Endometrium (tissue), 2 donors: ENCODE results near the gene CEP85L.
A peak's percentile ranks its signal among the peaks of the same experiment; 100 is the strongest.

Source experiments
- FAIRE-seq: peaks from 2 replicates; lab custom pipeline; 2012; peaks lifted over from hg19 to GRCh38; lab: Jason Lieb, UNC
- donor health status: control.
- donor health status: control.

Gene CEP85L

GRCh38 chr6:118620202-118620601, 31.2 kb downstream of the CEP85L start:
- FAIRE-seq, result no peak

- no peak for FAIRE-seq
Measured at GRCh38 chr6:118618676-118619377, 32.6 kb downstream of the CEP85L start.

DNA sequence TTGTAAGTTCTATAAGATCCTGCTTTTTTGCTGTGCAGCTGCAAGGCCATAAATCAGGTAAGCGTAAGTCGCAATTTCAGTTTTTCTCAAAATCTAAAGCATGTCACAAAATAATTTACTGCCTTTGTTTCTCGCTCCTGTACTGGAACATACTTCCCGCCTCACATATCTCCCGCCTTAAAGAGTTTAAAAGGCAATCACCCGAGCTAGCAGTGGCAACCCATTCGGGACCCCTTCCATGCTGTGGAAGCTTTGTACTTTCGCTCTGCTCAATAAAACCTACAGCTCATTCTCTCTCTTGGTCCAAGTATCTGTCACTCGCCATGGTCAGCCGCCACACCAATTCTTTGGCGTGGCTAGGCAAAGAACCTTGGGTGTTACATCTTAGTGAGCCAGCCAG, 34.0 kb downstream of the CEP85L start:
- FAIRE-seq, result no peak

- FAIRE-seq, result no peak
Measured at GRCh38 chr6:118611334-118611733, 40.1 kb downstream of the CEP85L start.

DNA sequence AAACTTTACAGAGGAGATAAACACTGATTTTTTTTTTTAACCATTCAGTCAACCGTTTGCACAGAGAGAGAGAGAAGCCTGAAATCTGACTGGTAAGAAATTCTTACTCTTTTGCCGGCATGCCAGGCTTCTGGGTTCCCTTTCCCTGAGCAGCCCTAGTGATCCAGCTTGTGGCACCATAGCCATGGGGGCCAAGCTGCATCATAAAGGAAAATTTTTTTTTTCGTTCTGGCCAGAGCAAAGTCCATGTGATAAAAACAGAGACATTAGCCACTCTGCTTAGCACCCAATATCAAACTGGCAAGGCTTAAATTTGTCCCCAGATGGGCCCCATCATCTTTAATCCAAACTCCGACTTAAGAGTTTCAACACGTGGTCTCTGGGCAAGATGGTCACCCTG, 44.5 kb downstream of the CEP85L start:
- no peak for FAIRE-seq

DNA sequence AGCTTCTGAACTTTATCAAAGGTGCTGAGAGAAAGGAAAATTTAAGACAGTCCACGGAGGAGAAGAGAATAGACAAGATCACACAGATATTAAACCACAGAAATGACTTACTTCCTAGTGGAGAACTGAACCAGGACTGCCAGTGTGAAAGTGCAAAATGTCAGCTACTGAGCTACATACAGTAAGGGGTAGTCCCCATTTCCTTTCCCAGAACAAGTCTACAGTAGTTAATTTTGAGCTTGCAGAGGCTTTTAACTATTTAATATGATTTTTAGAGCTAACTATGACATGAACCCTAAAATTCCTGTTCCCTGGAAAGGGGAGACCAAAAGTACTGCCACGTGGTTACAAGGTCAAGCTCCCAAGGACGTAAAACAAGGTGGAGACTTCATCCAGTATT, 45.1 kb downstream of the CEP85L start:
- FAIRE-seq, result no peak

GRCh38 chr6:118603372-118603771, 48.0 kb downstream of the CEP85L start:
- FAIRE-seq, result no peak

- no peak for FAIRE-seq
Measured at GRCh38 chr6:118602300-118602699, 49.1 kb downstream of the CEP85L start.

DNA sequence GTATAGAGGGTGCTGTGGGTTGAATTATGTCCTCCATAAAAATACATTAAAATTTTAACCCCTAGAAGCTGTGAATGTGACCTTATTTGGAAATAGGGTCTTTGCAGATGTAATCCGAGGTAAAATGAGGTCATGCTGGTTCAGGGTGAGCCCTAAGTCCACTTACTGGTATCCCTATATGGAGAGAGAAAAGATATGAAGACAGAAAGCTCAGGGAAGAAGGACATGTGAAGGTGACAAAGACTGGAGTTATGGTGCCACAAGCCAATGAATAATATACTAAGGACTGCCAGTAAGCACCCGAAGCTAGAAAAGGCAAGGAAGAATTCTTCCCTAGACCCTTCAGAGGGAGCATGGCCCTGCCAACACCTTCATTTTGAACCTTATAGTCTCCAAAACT, 53.1 kb downstream of the CEP85L start:
- no peak for FAIRE-seq

DNA sequence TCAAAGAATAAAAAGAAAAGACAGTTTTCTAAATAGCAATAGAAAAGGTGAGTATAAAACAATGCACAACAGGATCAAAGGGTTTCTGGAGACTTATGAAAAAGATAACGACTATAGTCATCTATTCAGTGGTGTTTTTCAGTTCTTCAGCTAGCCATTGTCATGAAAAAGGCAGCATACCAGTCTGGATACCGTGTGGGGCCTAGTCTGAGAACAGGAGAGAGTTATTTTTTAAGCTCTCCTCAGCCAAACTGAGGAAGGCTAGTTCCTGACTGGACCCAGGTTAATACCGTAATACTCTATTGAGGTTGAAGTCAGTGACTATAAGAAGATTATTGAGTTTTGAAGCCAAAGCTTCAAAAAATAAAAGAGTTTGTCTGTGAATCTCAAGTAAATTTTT, 53.8 kb downstream of the CEP85L start:
- no peak for FAIRE-seq

DNA sequence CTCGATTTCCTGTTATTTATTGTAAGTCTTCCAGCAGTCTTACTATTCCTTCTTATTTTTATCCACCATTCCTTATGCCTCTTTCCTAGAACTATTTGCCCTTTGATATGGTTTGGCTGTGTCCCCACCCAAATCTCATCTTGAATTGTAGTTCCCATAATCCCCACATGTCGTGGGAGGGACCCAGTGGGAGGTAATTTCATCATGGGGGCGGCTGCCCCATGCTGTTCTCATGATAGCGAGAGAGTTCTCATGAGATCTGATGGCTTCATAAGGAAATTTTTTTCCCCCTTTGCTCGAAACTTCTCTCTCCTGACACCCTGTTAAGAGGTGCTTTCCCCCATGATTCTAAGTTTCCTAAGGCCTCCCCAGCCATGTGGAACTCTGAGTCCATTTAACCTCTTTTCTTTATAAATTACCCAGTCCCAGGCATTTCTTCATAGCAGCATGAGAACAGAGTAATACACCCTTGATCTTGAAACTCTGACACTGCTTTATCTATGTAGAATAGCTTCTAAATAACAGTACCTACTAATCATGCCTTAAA, 54.5 kb downstream of the CEP85L start:
- FAIRE-seq, result no peak

DNA sequence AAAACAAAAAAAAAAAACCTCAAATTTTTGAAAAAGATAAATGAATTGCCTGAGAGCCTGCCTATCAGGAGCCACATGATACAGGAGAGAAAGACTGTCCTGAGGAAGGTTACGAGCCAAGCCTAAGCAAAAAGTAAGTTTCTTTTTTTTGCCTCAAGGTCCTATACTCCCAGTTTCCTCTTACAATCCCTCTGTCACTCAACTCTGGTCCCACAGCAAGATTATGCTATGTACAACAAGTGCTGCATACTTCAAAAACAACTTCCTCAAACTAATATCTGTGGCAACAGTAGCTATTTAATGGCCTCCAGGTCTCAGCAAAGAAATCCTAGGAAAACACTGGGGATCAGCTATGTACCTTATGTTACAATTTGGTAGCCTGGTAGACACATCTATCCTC, 56.5 kb downstream of the CEP85L start:
- no peak for FAIRE-seq

DNA sequence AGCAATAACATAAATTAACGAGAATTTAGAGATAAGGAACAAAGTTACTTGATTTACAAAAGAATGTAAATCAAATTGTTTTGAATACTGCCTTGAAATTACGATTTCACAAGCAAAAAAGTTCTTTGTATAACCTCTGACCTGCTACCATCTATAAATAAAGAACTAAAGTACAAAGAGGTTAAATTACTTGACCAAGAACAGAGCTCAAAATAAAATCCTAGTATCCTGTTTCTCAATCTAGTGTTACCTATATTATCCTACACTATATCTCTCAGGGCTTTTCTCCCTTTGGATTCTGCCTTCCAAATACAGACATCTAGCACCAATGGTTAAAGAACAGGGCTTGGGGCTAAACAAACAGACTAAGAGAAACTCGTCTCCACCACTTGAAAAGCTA, 59.5 kb downstream of the CEP85L start:
- FAIRE-seq, result peak; percentile 80

DNA sequence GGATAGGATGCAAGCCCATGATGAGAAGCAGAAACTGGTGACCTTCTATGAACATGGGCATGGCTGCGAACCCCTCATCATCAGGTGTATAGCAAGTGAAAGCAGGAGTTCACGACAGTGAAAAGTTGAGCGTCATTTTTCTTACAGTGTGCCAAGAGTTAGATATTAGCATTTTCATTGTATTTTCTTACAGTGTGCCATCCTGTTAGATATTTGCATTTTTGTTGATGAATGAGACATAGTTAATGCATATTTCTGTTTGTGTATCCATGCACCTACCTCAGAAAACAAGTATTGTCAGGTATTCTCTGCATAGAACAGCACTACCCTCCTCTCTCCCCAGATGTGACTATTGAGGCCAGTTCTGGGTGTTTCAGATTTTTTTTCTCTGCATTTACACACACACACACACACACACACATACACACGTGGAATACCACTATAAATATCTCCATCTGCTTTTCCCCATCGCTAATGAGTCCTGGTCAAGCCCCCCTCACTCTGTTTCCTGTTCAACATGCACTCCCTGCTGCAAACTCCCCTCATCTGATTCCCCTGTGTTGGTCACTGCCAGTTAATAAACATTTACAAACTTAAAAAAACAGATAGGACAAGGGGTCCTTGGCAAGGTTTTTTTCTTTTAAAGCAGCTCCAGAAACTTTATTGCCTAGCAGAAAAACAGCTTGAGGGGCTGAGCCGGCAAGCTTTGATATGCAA, 61.6 kb downstream of the CEP85L start:
- no peak for FAIRE-seq

GRCh38 chr6:118589186-118589585, 62.2 kb downstream of the CEP85L start:
- no peak for FAIRE-seq

- FAIRE-seq, result no peak
Measured at GRCh38 chr6:118588626-118589025, 62.8 kb downstream of the CEP85L start.

GRCh38 chr6:118586746-118587485, 64.5 kb downstream of the CEP85L start:
- FAIRE-seq, result no peak

GRCh38 chr6:118584911-118585310, 66.5 kb downstream of the CEP85L start:
- no peak for FAIRE-seq

DNA sequence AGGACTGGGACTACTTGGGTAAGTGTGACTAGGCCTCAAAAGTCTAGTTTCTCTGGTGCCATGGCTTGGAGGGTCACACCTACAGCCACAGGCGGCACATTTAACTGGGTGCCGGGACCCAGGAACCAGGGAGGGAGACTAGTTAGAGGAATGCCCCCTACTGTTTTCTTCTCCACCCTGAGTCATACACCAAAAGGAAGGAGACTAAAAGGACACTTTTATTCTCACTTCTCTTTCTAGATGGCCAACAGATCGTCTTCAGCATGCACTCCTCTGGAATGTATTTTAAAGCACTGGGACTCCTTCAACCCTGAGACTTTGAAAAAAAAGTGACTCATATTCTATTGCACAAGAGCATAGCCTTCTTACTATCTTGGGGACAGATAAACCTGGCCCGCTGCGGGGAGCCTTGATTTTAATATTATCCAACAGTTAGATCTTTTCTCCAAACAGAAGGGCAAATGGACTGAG, 69.9 kb downstream of the CEP85L start:
- no peak for FAIRE-seq

DNA sequence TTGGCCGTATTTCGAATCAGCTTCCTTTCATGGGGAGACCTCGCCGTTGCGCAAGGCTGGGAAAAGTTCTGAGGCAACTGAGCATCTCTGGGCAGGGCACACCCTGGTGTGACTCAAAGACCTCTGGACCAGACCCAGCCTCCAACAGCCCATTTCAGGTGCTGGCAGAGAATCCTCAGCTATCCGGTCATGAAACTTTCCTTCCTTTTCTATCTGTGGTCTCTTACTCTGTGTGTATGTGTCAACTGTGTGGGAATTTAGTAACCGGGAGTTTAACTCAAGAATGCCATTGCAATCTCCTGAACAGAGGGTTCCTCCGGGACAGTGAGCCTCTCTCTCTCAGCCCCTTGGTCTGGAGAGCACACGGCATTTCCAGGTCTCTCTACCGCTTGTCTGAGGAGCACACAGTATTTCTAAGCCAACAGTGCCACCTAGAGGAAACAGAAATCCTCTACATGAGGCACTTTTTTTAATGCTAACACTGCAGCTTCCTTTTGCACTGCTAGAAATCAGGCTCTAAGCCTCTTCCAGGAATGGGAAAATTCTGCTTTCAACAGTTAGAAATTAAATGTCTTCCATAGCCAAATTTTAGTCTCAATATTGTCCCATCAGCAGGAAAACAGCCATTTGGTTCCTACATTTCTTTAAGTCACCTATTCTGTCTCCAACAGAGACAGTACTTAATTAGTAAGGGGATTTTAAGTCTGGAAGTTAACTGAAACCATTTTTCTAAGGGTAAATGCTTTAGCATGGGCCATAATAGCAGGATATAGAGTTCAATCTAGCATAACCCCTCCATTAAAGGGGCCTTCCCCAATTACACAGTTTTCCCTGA, 70.6 kb downstream of the CEP85L start:
- FAIRE-seq, result peak; percentile 59

DNA sequence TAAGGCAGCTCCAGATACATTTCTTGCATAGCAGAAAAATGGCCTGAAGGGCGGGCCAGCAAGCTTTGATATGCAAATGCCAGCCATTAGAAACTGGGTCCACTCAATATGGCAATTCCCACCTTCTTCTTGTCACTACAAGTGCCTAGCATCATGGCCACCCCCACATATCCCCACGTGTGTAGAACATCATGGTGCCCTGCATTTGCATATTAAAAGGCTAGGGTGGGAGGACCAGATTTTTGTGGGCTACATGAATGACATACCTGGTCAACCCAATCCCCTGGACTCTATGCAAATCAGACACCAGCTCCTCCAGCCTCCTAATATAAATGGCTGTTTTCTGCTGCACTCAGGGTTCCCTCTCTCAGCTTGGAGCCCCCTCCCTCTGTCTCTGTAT, 71.6 kb downstream of the CEP85L start:
- FAIRE-seq, result no peak

DNA sequence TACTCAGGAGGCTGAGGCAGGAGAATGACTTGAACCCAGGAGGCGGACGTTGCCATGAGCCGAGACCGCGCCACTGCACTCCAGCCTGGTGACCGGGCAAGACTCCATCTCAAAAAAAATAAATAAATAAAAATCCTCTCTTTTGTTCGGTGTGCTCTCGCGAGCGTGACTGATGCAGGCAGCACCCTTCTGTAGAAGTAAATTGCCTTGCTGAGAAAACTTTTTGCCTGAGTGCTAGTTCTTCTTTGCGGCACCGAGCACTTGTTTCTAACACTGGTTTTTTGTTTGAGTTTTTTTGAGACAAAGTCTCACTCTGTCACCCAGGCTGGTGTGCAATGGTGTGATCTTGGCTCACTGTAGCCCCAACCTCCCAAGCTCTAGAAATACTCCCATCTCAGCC, 72.8 kb downstream of the CEP85L start:
- FAIRE-seq, result no peak
